ENCODE data around the gene DYTN.

Gene DYTN

GRCh38 chr2:206610451-206610850 is 107.7 kb downstream of the DYTN start:
- DNase-seq = no peak

DNA sequence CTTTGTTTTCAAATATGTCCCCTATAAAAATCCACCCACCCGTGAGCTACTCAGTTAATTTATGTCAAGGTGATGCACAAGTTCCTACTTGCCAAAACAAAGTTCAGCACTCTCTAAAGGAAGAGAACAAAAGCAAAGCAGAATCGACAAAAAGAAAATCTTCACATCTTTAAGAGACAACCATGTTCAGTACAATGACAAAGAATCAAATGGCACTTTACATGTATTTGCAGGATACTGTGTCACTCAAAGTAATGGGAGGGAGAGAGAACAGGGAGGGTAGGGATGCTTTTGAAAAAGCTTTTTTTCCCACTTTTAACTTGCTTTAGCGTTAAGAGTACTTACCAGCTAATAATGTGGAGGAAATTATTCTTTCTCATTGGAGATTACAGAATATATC is 115.0 kb downstream of the DYTN start:
- DNase-seq = no peak
